ENCODE measurements around the gene DKKL1. TPM values are rescaled to one million over a fixed set of nuclear protein-coding genes. Genes with fewer than 3 reads are reported as not detected.

The DKKL1 gene
- total RNA-seq, 4 donors from 2014 or later: 2.2 TPM; not detected in 3

DNA sequence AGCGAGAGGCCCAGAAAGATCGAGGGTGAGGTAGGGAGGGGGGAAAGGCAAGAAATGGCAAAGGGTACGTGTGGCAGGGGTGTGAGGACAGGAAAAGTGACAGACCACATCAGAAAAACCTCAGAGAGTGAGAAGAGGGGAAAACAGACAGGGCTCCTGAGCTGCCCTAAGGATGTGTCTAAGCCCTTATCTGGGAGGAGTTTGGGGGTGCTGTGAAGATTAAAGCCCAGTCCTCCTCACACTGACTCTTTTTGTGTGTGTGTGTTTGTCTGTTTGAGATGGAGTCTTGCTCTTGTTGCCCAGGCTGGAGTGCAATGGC is 60.3 kb downstream of the DKKL1 start:
- in situ Hi-C loops (cut with MboI; ENCODE audit: low pct_ligation_motif_present in 1 of 4, low pct_unique_long_range_greater_than_20kb in 1 of 4, low sequenced_read_pairs in 3 of 4) (no loop called here), intact Hi-C loops (cut with DNase I; ENCODE audit: low total_unique reads) (no loop called here)
- H3K36me3 ChIP-seq: no peaks in the 10 kb centered on the region
- H3K27ac ChIP-seq: no peak overlapping the region
- no peak overlapping the region for H3K4me3 ChIP-seq
- H3K9me3 ChIP-seq: no peaks in the 10 kb centered on the region
- 0 to 12% methylated on average over 3 of the region's 3 CpGs for WGBS, 2 donors (ENCODE audit: low coverage in 1 of 2)
- no peak for DNase-seq
- TF ChIP-seq CTCF (IDR thresholded peaks at IDR 0.05): no peak
- TF ChIP-seq EP300 (IDR thresholded peaks at IDR 0.05; ENCODE audit: low read depth): no peak
- TF ChIP-seq POLR2A (IDR thresholded peaks at IDR 0.05): no peak
- no peak for TF ChIP-seq POLR2AphosphoS5 (IDR thresholded peaks at IDR 0.05)
- H3K4me1 ChIP-seq: peaks cover 9 to 38% (median 29%) of the 10 kb centered on the region in 4 donors
- H3K27me3 ChIP-seq: peaks cover 100% of the 10 kb centered on the region

Other genes starting within 250 kb of the DKKL1 start
- 10 to 100 TPM; 14.2 to 92.8 (median 39.8) TPM for gene LIN7B, start 249.5 kb upstream of the DKKL1 start, total RNA-seq
- gene C19orf73, start 244.7 kb upstream of the DKKL1 start, total RNA-seq: 10 to 100 TPM in 1 of 4 donors, 1 to 10 TPM in 2, not detected in 1; 7.5 to 12.5 (median 8.2) TPM
- gene PPFIA3, start 244.3 kb upstream of the DKKL1 start, total RNA-seq: 100 to 1,000 TPM in 1 of 4 donors, 10 to 100 TPM in 3; 18.6 to 106 (median 19.9) TPM
- gene HRC, start 208.5 kb upstream of the DKKL1 start, total RNA-seq: under 1 TPM in 2 of 4 donors, not detected in 2; 0.16 to 0.82 TPM
- gene TRPM4, start 206.1 kb upstream of the DKKL1 start, total RNA-seq: 100 to 1,000 TPM; 247 to 884 (median 568) TPM
- under 1 TPM in 3 of 4 donors, not detected in 1; 0.40 to 0.75 (median 0.48) TPM for gene SLC6A16, start 38.7 kb upstream of the DKKL1 start, total RNA-seq
- 10 to 100 TPM in 3 of 4 donors, 1 to 10 TPM in 1; 8.5 to 24.0 (median 13.3) TPM for gene CD37, start 28.5 kb upstream of the DKKL1 start, total RNA-seq
- 10 to 100 TPM in 3 of 4 donors, 1 to 10 TPM in 1; 5.6 to 20.3 (median 10.9) TPM for gene TEAD2, start 1.5 kb upstream of the DKKL1 start, total RNA-seq
- gene KASH5, start 24.4 kb downstream of the DKKL1 start, total RNA-seq: not detected
- not detected for gene PTH2, start 59.6 kb downstream of the DKKL1 start, total RNA-seq
- not detected for gene GFY, start 61.5 kb downstream of the DKKL1 start, total RNA-seq
- 1 to 10 TPM in 1 of 4 donors, under 1 TPM in 1, not detected in 2; 0.55 to 1.1 TPM for gene SLC17A7, start 77.7 kb downstream of the DKKL1 start, total RNA-seq
- gene PIH1D1, start 87.9 kb downstream of the DKKL1 start, total RNA-seq: 100 to 1,000 TPM in 1 of 4 donors, 10 to 100 TPM in 3; 52.7 to 105 (median 90.4) TPM
- gene ALDH16A1, start 89.3 kb downstream of the DKKL1 start, total RNA-seq: 100 to 1,000 TPM in 1 of 4 donors, 10 to 100 TPM in 3; 24.3 to 465 (median 43.1) TPM
- gene FLT3LG, start 110.3 kb downstream of the DKKL1 start, total RNA-seq: 1 to 10 TPM in 2 of 4 donors, under 1 TPM in 1, not detected in 1; 1.00 to 4.0 (median 3.2) TPM
- gene RPL13A, start 123.7 kb downstream of the DKKL1 start, total RNA-seq: 1,000 to 10,000 TPM; 1,219 to 2,956 (median 2,884) TPM
- gene RPS11, start 132.6 kb downstream of the DKKL1 start, total RNA-seq: 1,000 to 10,000 TPM; 1,601 to 4,774 (median 2,823) TPM
- 100 to 1,000 TPM; 425 to 562 (median 519) TPM for gene FCGRT, start 148.8 kb downstream of the DKKL1 start, total RNA-seq
- gene RCN3, start 164.1 kb downstream of the DKKL1 start, total RNA-seq: 100 to 1,000 TPM in 1 of 4 donors, 10 to 100 TPM in 3; 26.2 to 119 (median 57.4) TPM
- 100 to 1,000 TPM in 1 of 4 donors, 10 to 100 TPM in 3; 56.5 to 105 (median 74.4) TPM for gene NOSIP, start 216.7 kb downstream of the DKKL1 start, total RNA-seq
- 10 to 100 TPM in 2 of 4 donors, 1 to 10 TPM in 1, under 1 TPM in 1; 0.40 to 22.7 (median 12.2) TPM for gene PRRG2, start 217.4 kb downstream of the DKKL1 start, total RNA-seq
- 10 to 100 TPM; 12.2 to 54.7 (median 30.0) TPM for gene PRR12, start 227.3 kb downstream of the DKKL1 start, total RNA-seq

Measured in transverse colon (tissue), 4 donors.